ENCODE data around the gene DGKG.

GRCh38 chr3:186133980-186134379 is 228.1 kb downstream of the DGKG start:
- TF ChIP-seq CTCF (IDR thresholded peaks at IDR 0.05) (no peak), POLR2A (IDR thresholded peaks at IDR 0.05) (no peak), POLR2AphosphoS5 (IDR thresholded peaks at IDR 0.05) (no peak)
